Neural cell (in vitro differentiated cells): ENCODE data around the gene LRBA. TPM values are rescaled to one million over a fixed set of nuclear protein-coding genes. Genes with fewer than 3 reads are reported as not detected.

Source experiments
- H2AFZ ChIP-seq: fragments of 200-600, 300-800 bp; sonication (generic), shearing (Covaris generic); 2 replicates; pipeline ENCODE4 v1.6.0; 2014; ENCODE audit warnings: low read depth, mild to moderate bottlenecking, antibody characterized with exemption, low read length, moderate library complexity
- H3F3A ChIP-seq: fragments of 200-600 bp; shearing (Covaris generic); 2 replicates; pipeline ENCODE4 v1.6.1; 2016; ENCODE audit warnings: mild to moderate bottlenecking, moderate library complexity, mixed read lengths, antibody characterized with exemption, low read length; ENCODE audit not compliant: insufficient read depth, poor library complexity, severe bottlenecking
- H3K27ac ChIP-seq: fragments of 200-600, 300-800 bp; sonication (generic), shearing (Covaris generic); 2 replicates; pipeline ENCODE4 v1.5.1; 2014; ENCODE audit warnings: mild to moderate bottlenecking, low read length, moderate library complexity
- H3K27me3 ChIP-seq: fragments of 300-800, 200-600 bp; sonication (generic), shearing (Covaris generic); 2 replicates; pipeline ENCODE4 v1.6.0; 2014; ENCODE audit warnings: mild to moderate bottlenecking, low read depth, low read length, moderate library complexity; ENCODE audit not compliant: insufficient read depth
- H3K36me3 ChIP-seq: fragments of 300-800, 200-600 bp; sonication (generic), shearing (Covaris generic); 2 replicates; pipeline ENCODE4 v1.5.1; 2014; ENCODE audit warnings: mild to moderate bottlenecking, antibody characterized with exemption, low read length, moderate library complexity; ENCODE audit not compliant: insufficient read depth
- H3K4me2 ChIP-seq: fragments of 300-800, 200-600 bp; sonication (generic), shearing (Covaris generic); 2 replicates; pipeline ENCODE4 v1.6.0; 2014; ENCODE audit warnings: mild to moderate bottlenecking, low read length
- H3K4me3 ChIP-seq: fragments of 300-800, 200-600 bp; sonication (generic), shearing (Covaris generic); 2 replicates; pipeline ENCODE4 v1.5.1; 2014; ENCODE audit warnings: mild to moderate bottlenecking, low read length, moderate library complexity
- H3K79me2 ChIP-seq: fragments of 200-600 bp; shearing (Covaris generic); replicated peaks from 2 replicates; pipeline ENCODE4 v1.6.0; 2014; ENCODE audit warnings: mild to moderate bottlenecking, low read length, moderate library complexity; ENCODE audit not compliant: insufficient read depth
- H3K9ac ChIP-seq: fragments of 300-800, 200-600 bp; sonication (generic), shearing (Covaris generic); 2 replicates; pipeline ENCODE4 v1.6.1; 2016; ENCODE audit warnings: mild to moderate bottlenecking, low read length, mixed read lengths
- H3K9me2 ChIP-seq: fragments of 200-600 bp; shearing (Covaris generic); 2 replicates; pipeline ENCODE4 v1.6.1; 2016; ENCODE audit warnings: mild to moderate bottlenecking, low read length, mixed read lengths; ENCODE audit not compliant: insufficient read depth
- H3K9me3 ChIP-seq: fragments of 200-600, 300-800 bp; sonication (generic), shearing (Covaris generic); 2 replicates; pipeline ENCODE4 v1.6.1; 2016; ENCODE audit warnings: mild to moderate bottlenecking, mixed run types, low read length, moderate library complexity, mixed read lengths
- H4K20me1 ChIP-seq: fragments of 200-600 bp; shearing (Covaris generic); 2 replicates; pipeline ENCODE4 v1.6.1; 2016; ENCODE audit warnings: mild to moderate bottlenecking, mixed run types; ENCODE audit not compliant: insufficient read depth
- CTCF ChIP-seq: fragments of 450-650 bp; IDR thresholded peaks from 2 replicates; pipeline ENCODE4 v1.5.1; 2014; ENCODE audit warnings: antibody characterized with exemption, mild to moderate bottlenecking, moderate library complexity; ENCODE audit not compliant: poor library complexity, severe bottlenecking
- EP300 ChIP-seq: fragments of 450-650 bp; conservative IDR thresholded peaks from 2 replicates; pipeline ENCODE4 v1.6.1; 2014; ENCODE audit warnings: antibody characterized with exemption, mild to moderate bottlenecking, moderate library complexity; ENCODE audit not compliant: poor library complexity, severe bottlenecking
- EZH2 ChIP-seq: fragments of 200-600, 300-800 bp; shearing (Covaris generic), sonication (generic); IDR thresholded peaks from 2 replicates; pipeline ENCODE4 v1.6.1; 2014; ENCODE audit warnings: antibody characterized with exemption, low read length, borderline replicate concordance, mild to moderate bottlenecking; ENCODE audit not compliant: insufficient read depth, poor library complexity, severe bottlenecking
- MXI1 ChIP-seq: fragments of 450-650 bp; conservative IDR thresholded peaks from 2 replicates; pipeline ENCODE4 v1.6.1; 2014; ENCODE audit warnings: antibody characterized with exemption, mild to moderate bottlenecking; ENCODE audit not compliant: poor library complexity, severe bottlenecking
- POLR2AphosphoS5 ChIP-seq: IDR thresholded peaks from 2 replicates; pipeline ENCODE4 v1.6.1; 2012
- RAD21 ChIP-seq: fragments of 450-650 bp; conservative IDR thresholded peaks from 2 replicates; pipeline ENCODE4 v1.6.1; 2014; ENCODE audit warnings: antibody characterized with exemption, mild to moderate bottlenecking, moderate library complexity
- SMC3 ChIP-seq: fragments of 450-650 bp; conservative IDR thresholded peaks from 2 replicates; pipeline ENCODE4 v1.6.1; 2014; ENCODE audit warnings: antibody characterized with exemption, mild to moderate bottlenecking, moderate library complexity; ENCODE audit not compliant: poor library complexity
- TAF1 ChIP-seq: IDR thresholded peaks from 2 replicates; pipeline ENCODE4 v1.6.1; 2012; ENCODE audit warnings: low read depth
- polyA plus RNA-seq: library from polyadenylated mRNA; depleted of rRNA; stranded (reverse); fragments of >200 nt; gene quantifications from 2 replicates; pipeline ENCODE4 v1.2.3, GENCODE V29; 2014
- TF ChIP-seq, protein P1 (sequence below): IDR thresholded peaks from 2 replicates; pipeline ENCODE4 v1.6.1; 2012; ENCODE audit warnings: borderline replicate concordance

Gene LRBA
- polyA plus RNA-seq, 1 donor from 2014 or later = 7.1 TPM

DNA sequence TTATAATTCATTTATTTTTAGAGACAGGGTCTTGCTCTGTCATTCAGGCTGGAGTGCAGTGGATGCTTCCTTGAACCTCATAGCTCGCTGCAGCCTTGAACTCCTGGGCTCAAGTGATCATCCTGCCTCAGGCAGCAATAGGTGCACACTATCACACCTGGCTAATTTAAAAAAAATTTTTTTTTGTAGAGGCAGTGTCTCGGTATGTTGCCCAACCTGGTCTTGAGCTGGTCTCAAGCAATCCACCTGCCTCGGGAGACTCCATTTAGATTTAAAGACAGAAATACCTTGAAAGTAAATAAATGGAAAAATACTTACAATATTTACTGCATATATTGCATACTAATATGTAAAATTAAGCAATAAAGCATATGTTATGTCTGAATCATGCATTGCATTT is 473.4 kb downstream of the LRBA start:
- Histone ChIP-seq H3K4me2 (no peak overlapping the region), H3K27ac (no peak overlapping the region), H3K4me3 (no peak overlapping the region), H2AFZ (no peak overlapping the region), H3K79me2 (no peaks in the 10 kb centered on the region), H3K9me2 (no peaks in the 10 kb centered on the region), H4K20me1 (no peaks in the 10 kb centered on the region), H3F3A (no peaks in the 10 kb centered on the region), H3K9me3 (no peaks in the 10 kb centered on the region), H3K9ac (no peak overlapping the region), H3K36me3 (no peaks in the 10 kb centered on the region), H3K27me3 (peaks cover 80% of the 10 kb centered on the region)
- TF ChIP-seq MXI1 = no peak
- no peak for TF ChIP-seq SMC3
- no peak for TF ChIP-seq TAF1
- no peak for TF ChIP-seq RAD21
- TF ChIP-seq, protein P1, sequence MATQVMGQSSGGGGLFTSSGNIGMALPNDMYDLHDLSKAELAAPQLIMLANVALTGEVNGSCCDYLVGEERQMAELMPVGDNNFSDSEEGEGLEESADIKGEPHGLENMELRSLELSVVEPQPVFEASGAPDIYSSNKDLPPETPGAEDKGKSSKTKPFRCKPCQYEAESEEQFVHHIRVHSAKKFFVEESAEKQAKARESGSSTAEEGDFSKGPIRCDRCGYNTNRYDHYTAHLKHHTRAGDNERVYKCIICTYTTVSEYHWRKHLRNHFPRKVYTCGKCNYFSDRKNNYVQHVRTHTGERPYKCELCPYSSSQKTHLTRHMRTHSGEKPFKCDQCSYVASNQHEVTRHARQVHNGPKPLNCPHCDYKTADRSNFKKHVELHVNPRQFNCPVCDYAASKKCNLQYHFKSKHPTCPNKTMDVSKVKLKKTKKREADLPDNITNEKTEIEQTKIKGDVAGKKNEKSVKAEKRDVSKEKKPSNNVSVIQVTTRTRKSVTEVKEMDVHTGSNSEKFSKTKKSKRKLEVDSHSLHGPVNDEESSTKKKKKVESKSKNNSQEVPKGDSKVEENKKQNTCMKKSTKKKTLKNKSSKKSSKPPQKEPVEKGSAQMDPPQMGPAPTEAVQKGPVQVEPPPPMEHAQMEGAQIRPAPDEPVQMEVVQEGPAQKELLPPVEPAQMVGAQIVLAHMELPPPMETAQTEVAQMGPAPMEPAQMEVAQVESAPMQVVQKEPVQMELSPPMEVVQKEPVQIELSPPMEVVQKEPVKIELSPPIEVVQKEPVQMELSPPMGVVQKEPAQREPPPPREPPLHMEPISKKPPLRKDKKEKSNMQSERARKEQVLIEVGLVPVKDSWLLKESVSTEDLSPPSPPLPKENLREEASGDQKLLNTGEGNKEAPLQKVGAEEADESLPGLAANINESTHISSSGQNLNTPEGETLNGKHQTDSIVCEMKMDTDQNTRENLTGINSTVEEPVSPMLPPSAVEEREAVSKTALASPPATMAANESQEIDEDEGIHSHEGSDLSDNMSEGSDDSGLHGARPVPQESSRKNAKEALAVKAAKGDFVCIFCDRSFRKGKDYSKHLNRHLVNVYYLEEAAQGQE = no peak
- TF ChIP-seq EP300 = no peak
- no peak for TF ChIP-seq CTCF
- TF ChIP-seq POLR2AphosphoS5 = no peak
- TF ChIP-seq EZH2 = no peak

- Histone ChIP-seq H3K9me2 (no peaks in the 10 kb centered on the region), H4K20me1 (no peaks in the 10 kb centered on the region), H3K9ac (no peak overlapping the region), H2AFZ (no peak overlapping the region), H3F3A (no peaks in the 10 kb centered on the region), H3K36me3 (no peaks in the 10 kb centered on the region), H3K27me3 (peaks cover 72% of the 10 kb centered on the region), H3K9me3 (no peaks in the 10 kb centered on the region), H3K27ac (no peak overlapping the region), H3K4me3 (no peak overlapping the region), H3K4me2 (no peak overlapping the region), H3K79me2 (no peaks in the 10 kb centered on the region)
- no peak for TF ChIP-seq MXI1
Observed at GRCh38 chr4:150540959-150541360, 474.1 kb downstream of the LRBA start.

DNA sequence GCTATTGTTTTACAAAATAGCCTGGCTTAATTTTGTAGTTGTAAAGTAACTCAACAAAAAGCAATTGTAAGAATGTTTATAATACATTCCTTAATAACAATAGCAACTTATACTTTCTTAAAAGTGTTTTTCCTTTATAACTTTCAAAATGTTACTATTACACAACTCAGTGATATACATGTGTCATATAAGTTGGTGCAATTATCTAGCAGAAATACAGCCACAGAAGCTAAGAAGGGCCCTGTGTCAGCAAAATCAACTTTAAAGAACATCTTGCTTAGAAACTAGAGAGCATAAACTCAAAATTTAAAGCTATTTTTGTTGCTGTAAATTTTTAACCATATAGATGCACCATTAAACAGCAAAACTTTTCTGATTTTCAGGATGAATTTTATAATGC is 474.5 kb downstream of the LRBA start:
- no peaks in the 10 kb centered on the region for H3K9me3 ChIP-seq
- H3K27ac ChIP-seq = no peak overlapping the region
- TF ChIP-seq EP300 (no peak), MXI1 (no peak), CTCF (no peak), EZH2 (no peak), TAF1 (no peak), POLR2AphosphoS5 (no peak), RAD21 (no peak), SMC3 (no peak)
- TF ChIP-seq, protein P1 = no peak
- no peaks in the 10 kb centered on the region for H4K20me1 ChIP-seq
- H2AFZ ChIP-seq = no peak overlapping the region
- no peaks in the 10 kb centered on the region for H3F3A ChIP-seq
- H3K9me2 ChIP-seq = no peaks in the 10 kb centered on the region
- H3K27me3 ChIP-seq = peaks cover 68% of the 10 kb centered on the region
- H3K79me2 ChIP-seq = no peaks in the 10 kb centered on the region
- no peak overlapping the region for H3K4me3 ChIP-seq
- H3K36me3 ChIP-seq = no peaks in the 10 kb centered on the region
- H3K4me2 ChIP-seq = no peak overlapping the region
- no peak overlapping the region for H3K9ac ChIP-seq
